ENCODE results near the gene PTDSS2. TPM values are rescaled to one million over a fixed set of nuclear protein-coding genes. Genes with fewer than 3 reads are reported as not detected.

PTDSS2 gene
- total RNA-seq, 2 donors from 2014 or later: 55.2 to 56.1 TPM

GRCh38 chr11:455566-456147, 5.6 kb downstream of the PTDSS2 start:
- peaks cover 51% of the 10 kb centered on the region for H3K36me3 ChIP-seq (ENCODE audit: control insufficient read depth, insufficient read depth, low read length)
- Mint-ChIP-seq H3K9me3 (no peaks in the 10 kb centered on the region), H3K4me3 (no peak overlapping the region), H3K27me3 (ENCODE audit: insufficient read depth) (no peaks in the 10 kb centered on the region), H3K4me1 (peaks cover 7% of the 10 kb centered on the region), H3K27ac (no peak overlapping the region), H3K36me3 (ENCODE audit: low read depth) (peaks cover 41% of the 10 kb centered on the region)
- no peak for DNase-seq
- no peaks in the 10 kb centered on the region for H3K27me3 ChIP-seq (ENCODE audit: control insufficient read depth, insufficient read depth, low read length, poor library complexity, severe bottlenecking)
- H3K27ac ChIP-seq (ENCODE audit: low read depth, low read length): no peak overlapping the region
- H3K4me1 ChIP-seq (ENCODE audit: control insufficient read depth, insufficient read depth, low read length): peaks cover 4% of the 10 kb centered on the region
- no peaks in the 10 kb centered on the region for H3K9me3 ChIP-seq (ENCODE audit: control insufficient read depth, low read length)
- TF ChIP-seq CTCF (conservative IDR thresholded peaks at IDR 0.05): no peak
- H3K4me3 ChIP-seq (ENCODE audit: low read length): no peak overlapping the region
- WGBS, 2 experiments (ENCODE audit: insufficient coverage in 1 of 2, insufficient read length in 1 of 2): 90 to 92% methylated on average over 15 to 23 of the region's 23 CpGs
- no peak overlapping the region for H3K9ac ChIP-seq (ENCODE audit: extremely low read depth, low read length, poor library complexity, severe bottlenecking)

GRCh38 chr11:456533-456932, 6.5 kb downstream of the PTDSS2 start:
- Histone ChIP-seq H3K27me3 (ENCODE audit: control insufficient read depth, insufficient read depth, low read length, poor library complexity, severe bottlenecking) (no peaks in the 10 kb centered on the region), H3K9ac (ENCODE audit: extremely low read depth, low read length, poor library complexity, severe bottlenecking) (no peak overlapping the region), H3K4me3 (ENCODE audit: low read length) (no peak overlapping the region), H3K36me3 (ENCODE audit: control insufficient read depth, insufficient read depth, low read length) (peaks cover 52% of the 10 kb centered on the region), H3K27ac (ENCODE audit: low read depth, low read length) (no peak overlapping the region), H3K4me1 (ENCODE audit: control insufficient read depth, insufficient read depth, low read length) (peaks cover under 1% of the 10 kb centered on the region), H3K9me3 (ENCODE audit: control insufficient read depth, low read length) (no peaks in the 10 kb centered on the region)
- DNase-seq: no peak
- TF ChIP-seq CTCF (conservative IDR thresholded peaks at IDR 0.05): no peak
- Mint-ChIP-seq H3K4me3 (no peak overlapping the region), H3K36me3 (ENCODE audit: low read depth) (peaks cover 45% of the 10 kb centered on the region), H3K9me3 (no peaks in the 10 kb centered on the region), H3K27me3 (ENCODE audit: insufficient read depth) (no peaks in the 10 kb centered on the region), H3K4me1 (peaks cover 1% of the 10 kb centered on the region), H3K27ac (peak overlapping the region; percentile 40)
- WGBS, 2 experiments (ENCODE audit: insufficient coverage in 1 of 2, insufficient read length in 1 of 2): 82 to 86% methylated on average over 7 of the region's 7 CpGs

- no peaks in the 10 kb centered on the region for H3K9me3 Mint-ChIP-seq
- no peaks in the 10 kb centered on the region for H3K27me3 Mint-ChIP-seq (ENCODE audit: insufficient read depth)
- Histone ChIP-seq H3K36me3 (ENCODE audit: control insufficient read depth, insufficient read depth, low read length) (peaks cover 50% of the 10 kb centered on the region), H3K27me3 (ENCODE audit: control insufficient read depth, insufficient read depth, low read length, poor library complexity, severe bottlenecking) (no peaks in the 10 kb centered on the region), H3K9ac (ENCODE audit: extremely low read depth, low read length, poor library complexity, severe bottlenecking) (no peak overlapping the region), H3K4me1 (ENCODE audit: control insufficient read depth, insufficient read depth, low read length) (no peaks in the 10 kb centered on the region), H3K4me3 (ENCODE audit: low read length) (no peak overlapping the region), H3K27ac (ENCODE audit: low read depth, low read length) (no peak overlapping the region), H3K9me3 (ENCODE audit: control insufficient read depth, low read length) (no peaks in the 10 kb centered on the region)
- H3K4me1 Mint-ChIP-seq: no peaks in the 10 kb centered on the region
- TF ChIP-seq CTCF (conservative IDR thresholded peaks at IDR 0.05): no peak
- peaks cover 45% of the 10 kb centered on the region for H3K36me3 Mint-ChIP-seq (ENCODE audit: low read depth)
- 92 to 94% methylated on average over 21 to 23 of the region's 23 CpGs for WGBS, 2 experiments (ENCODE audit: insufficient coverage in 1 of 2, insufficient read length in 1 of 2)
- no peak overlapping the region for H3K4me3 Mint-ChIP-seq
- DNase-seq: no peak
- peak overlapping the region; percentile 44 for H3K27ac Mint-ChIP-seq
Observed at GRCh38 chr11:457111-457760, 7.2 kb downstream of the PTDSS2 start.

Measured in endodermal cell (in vitro differentiated cells).